OCI-LY7 (cell line): ENCODE data around the gene PCGF5.

Experiments
- CTCF ChIP-seq: fragments of 200-600 bp; sonication (generic); conservative IDR thresholded peaks from 2 replicates; pipeline ENCODE4 v1.5.1; 2014; ENCODE audit warnings: mild to moderate bottlenecking, antibody characterized with exemption, low read length, moderate library complexity, mixed read lengths
- EZH2phosphoT487 ChIP-seq: fragments of 200-600 bp; sonication (generic); IDR thresholded peaks from 2 replicates; pipeline ENCODE4 v1.6.1; 2018; ENCODE audit warnings: low read depth, borderline replicate concordance, mild to moderate bottlenecking, mixed run types, antibody characterized with exemption, low read length, moderate library complexity, mixed read lengths

DNA sequence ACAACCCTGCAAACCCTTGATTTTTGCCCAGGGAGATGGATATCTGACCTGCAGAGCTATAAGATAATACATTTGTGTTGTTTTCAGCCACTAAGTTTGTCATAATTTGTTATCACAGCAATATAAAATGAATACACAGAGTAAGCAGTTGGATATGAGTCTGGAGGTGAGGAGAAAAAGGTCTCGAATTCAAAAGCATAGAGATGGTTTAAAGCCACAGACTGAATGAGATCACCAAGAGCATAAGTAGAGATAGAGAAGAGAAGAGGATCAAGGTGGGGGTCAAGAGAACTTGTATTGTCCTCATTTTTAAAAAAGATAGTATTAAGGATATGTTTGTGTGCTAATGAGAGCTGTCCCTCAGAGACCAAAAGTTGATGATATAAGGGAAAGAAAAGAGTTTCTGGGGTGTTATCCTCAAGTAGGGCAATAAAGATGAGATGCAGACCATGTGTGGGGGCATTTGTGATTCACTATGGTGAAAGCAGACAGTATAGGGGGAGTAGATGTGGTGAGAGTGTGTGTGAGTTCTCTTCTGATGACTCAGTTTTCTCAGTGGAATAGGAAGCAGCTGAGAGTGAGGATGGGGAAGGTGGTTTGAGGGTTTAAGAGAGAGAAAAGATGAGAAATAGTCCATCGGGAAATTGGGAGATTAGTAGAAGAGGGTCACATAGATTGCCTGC lies 25.8 kb upstream of the PCGF5 start:
- TF ChIP-seq CTCF = no peak
- TF ChIP-seq EZH2phosphoT487 = no peak
